Gastrocnemius medialis (tissue), 4 donors: ENCODE results near the gene FSD2.

Source experiments
- CTCF ChIP-seq, 5 experiments: fragments of 450-650 bp in 3 of 5; fragments of 200-600 bp in 2 of 5; sonication (generic) in 2 of 5; IDR thresholded peaks in 4 of 5; conservative IDR thresholded peaks in 1 of 5; 1 replicate in 4 of 5; 2 replicates in 1 of 5; pipeline ENCODE4 v1.5.1; 2016 to 2019; ENCODE audit warnings: antibody characterized with exemption in 5 of 5, mild to moderate bottlenecking in 3 of 5, moderate library complexity in 3 of 5
- POLR2A ChIP-seq, 2 donors: fragments of 450-650 bp; IDR thresholded peaks; one replicate each; pipeline ENCODE4 v1.6.1; 2017; ENCODE audit warnings: antibody characterized with exemption in 2 of 2, mild to moderate bottlenecking in 2 of 2, moderate library complexity in 2 of 2

- TF ChIP-seq CTCF (IDR thresholded peaks at IDR 0.05 in 4 of 5, conservative IDR thresholded peaks at IDR 0.05 in 1 of 5) (peak; percentile 68 to 83 (median 79)), POLR2A (IDR thresholded peaks at IDR 0.05) (no peak)
These were observed 44.0 kb upstream of the FSD2 start for GRCh38 chr15:82849556-82850512.
